ENCODE results near the gene MTNR1A. TPM values are rescaled to one million over a fixed set of nuclear protein-coding genes. Genes with fewer than 3 reads are reported as not detected.
A peak's percentile ranks its signal among the peaks of the same experiment; 100 is the strongest.

MTNR1A gene
- total RNA-seq (not detected), polyA plus RNA-seq (not detected)

- Histone ChIP-seq H3K27ac (ENCODE audit: low read depth, low read length) (no peak within 1 kb of the TSS), H3K4me3 (ENCODE audit: low read length) (no peak within 1 kb of the TSS), H3K9me3 (ENCODE audit: low read length) (no peaks in the 10 kb centered on the region), H3K36me3 (ENCODE audit: insufficient read depth, low read length) (no peaks in the 10 kb centered on the region), H3K4me1 (ENCODE audit: insufficient read depth, low read length) (no peaks in the 10 kb centered on the region), H3K27me3 (ENCODE audit: insufficient read depth, low read length, poor library complexity, severe bottlenecking) (no peaks in the 10 kb centered on the region)
- H3K27me3 Mint-ChIP-seq: peaks cover 5 to 32% of the 10 kb centered on the region in 2 donors
- DNase-seq: no peak
- H3K36me3 Mint-ChIP-seq: no peaks in the 10 kb centered on the region
- H3K4me3 Mint-ChIP-seq: no peak within 1 kb of the TSS
- ChIA-PET CTCF (no interaction called here), POLR2A (no interaction called here)
- H3K4me1 Mint-ChIP-seq: no peaks in the 10 kb centered on the region
- H3K27ac Mint-ChIP-seq: no peak within 1 kb of the TSS
- peaks cover 0 to 3% (median 0%) of the 10 kb centered on the region in 5 donors for H3K9me3 Mint-ChIP-seq
Observed at GRCh38 chr4:186554914-186555827, at the start of gene MTNR1A. TSS of gene MTNR1A (minus strand) at chr4:186555567. CDS start at chr4:186555365, 202 bp downstream.

DNA sequence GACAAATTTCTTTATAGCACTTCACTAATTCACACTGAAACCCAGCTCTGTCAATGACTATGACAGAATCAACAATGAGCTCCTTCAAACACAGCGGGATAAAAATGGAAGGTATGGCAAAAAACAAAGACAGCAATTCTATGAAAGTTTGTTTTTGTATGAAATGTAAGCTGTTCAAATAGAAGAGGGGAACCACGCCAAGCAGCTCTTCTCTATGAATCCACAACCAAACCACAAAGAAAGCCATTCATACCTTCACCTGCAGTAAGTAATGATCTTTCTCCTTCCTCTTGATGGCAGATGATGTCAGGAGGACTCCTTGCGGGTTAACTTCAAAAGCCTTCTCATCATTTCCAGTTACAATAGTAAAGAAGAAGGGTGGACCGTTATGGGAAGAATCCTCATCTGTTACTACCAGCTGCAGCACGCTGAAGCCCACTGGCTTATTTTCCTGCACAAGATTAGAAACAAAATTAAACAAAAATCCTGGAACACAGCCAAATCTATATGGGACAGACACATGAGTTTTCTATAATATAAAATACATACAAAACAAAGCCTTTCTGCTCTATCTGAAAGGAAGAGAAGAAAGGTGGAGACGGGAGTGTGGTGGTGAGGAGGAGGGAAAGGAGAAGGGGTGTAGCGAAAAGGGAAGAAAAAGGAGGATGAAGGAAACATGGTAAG is 48.9 kb upstream of the MTNR1A start:
- ChIA-PET POLR2A (no interaction called here), CTCF (no interaction called here)
- Mint-ChIP-seq H3K27me3 (peaks cover 0 to 2% of the 10 kb centered on the region in 2 donors), H3K4me3 (no peak overlapping the region), H3K27ac (no peak overlapping the region), H3K9me3 (peaks cover 0 to 16% (median 0%) of the 10 kb centered on the region in 5 donors), H3K36me3 (no peaks in the 10 kb centered on the region), H3K4me1 (no peaks in the 10 kb centered on the region)
- Histone ChIP-seq H3K36me3 (ENCODE audit: insufficient read depth, low read length) (no peaks in the 10 kb centered on the region), H3K4me3 (ENCODE audit: low read length) (no peak overlapping the region), H3K27me3 (ENCODE audit: insufficient read depth, low read length, poor library complexity, severe bottlenecking) (no peaks in the 10 kb centered on the region), H3K9me3 (ENCODE audit: low read length) (no peaks in the 10 kb centered on the region), H3K4me1 (ENCODE audit: insufficient read depth, low read length) (no peaks in the 10 kb centered on the region), H3K27ac (ENCODE audit: low read depth, low read length) (no peak overlapping the region)
- DNase-seq: no peak

GRCh38 chr4:186602978-186603377 is 47.6 kb upstream of the MTNR1A start:
- no peaks in the 10 kb centered on the region for H3K36me3 ChIP-seq (ENCODE audit: insufficient read depth, low read length)
- Mint-ChIP-seq H3K36me3 (no peaks in the 10 kb centered on the region), H3K9me3 (peaks cover 0 to 16% (median 0%) of the 10 kb centered on the region in 5 donors), H3K4me1 (no peaks in the 10 kb centered on the region), H3K27ac (no peak overlapping the region), H3K4me3 (no peak overlapping the region), H3K27me3 (peaks cover 0 to 2% of the 10 kb centered on the region in 2 donors)
- POLR2A ChIA-PET: no interaction called here
- H3K27me3 ChIP-seq (ENCODE audit: insufficient read depth, low read length, poor library complexity, severe bottlenecking): no peaks in the 10 kb centered on the region
- CTCF ChIA-PET: no interaction called here
- no peaks in the 10 kb centered on the region for H3K4me1 ChIP-seq (ENCODE audit: insufficient read depth, low read length)
- H3K9me3 ChIP-seq (ENCODE audit: low read length): no peaks in the 10 kb centered on the region
- DNase-seq: no peak
- H3K4me3 ChIP-seq (ENCODE audit: low read length): no peak overlapping the region
- no peak overlapping the region for H3K27ac ChIP-seq (ENCODE audit: low read depth, low read length)

DNA sequence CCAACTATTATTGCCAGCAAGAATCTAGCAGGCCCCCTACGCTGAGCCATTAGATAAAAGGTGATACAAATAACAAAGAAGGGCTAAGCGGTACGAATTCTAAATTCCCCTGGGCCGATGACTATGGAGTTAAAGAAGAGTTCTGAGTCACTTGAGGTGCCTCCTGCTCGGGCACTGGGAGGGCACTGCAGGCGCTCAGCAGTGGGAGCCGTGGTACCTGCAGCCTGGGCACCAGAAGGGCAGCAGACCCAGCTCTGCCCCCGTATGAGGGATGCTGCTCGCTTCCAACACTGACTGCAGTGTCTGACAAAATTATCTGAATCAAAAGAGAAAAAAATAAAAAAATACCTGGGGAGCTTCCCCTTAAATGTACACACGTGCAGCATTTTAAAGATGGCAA is 44.1 kb upstream of the MTNR1A start:
- Mint-ChIP-seq H3K9me3 (peaks cover 0 to 14% (median 0%) of the 10 kb centered on the region in 5 donors), H3K27me3 (peaks cover 0 to 2% of the 10 kb centered on the region in 2 donors), H3K27ac (no peak overlapping the region), H3K4me3 (no peak overlapping the region), H3K36me3 (no peaks in the 10 kb centered on the region), H3K4me1 (no peaks in the 10 kb centered on the region)
- H3K4me1 ChIP-seq (ENCODE audit: insufficient read depth, low read length): no peaks in the 10 kb centered on the region
- ChIA-PET CTCF (interaction anchor here (1.9 kb wide), 1 partner anchor 12 kb away, joined by 6 read pairs; no protein-coding TSS in a partner anchor), POLR2A (no interaction called here)
- no peak for DNase-seq
- H3K9me3 ChIP-seq (ENCODE audit: low read length): no peaks in the 10 kb centered on the region
- H3K27ac ChIP-seq (ENCODE audit: low read depth, low read length): no peak overlapping the region
- H3K36me3 ChIP-seq (ENCODE audit: insufficient read depth, low read length): no peaks in the 10 kb centered on the region
- H3K4me3 ChIP-seq (ENCODE audit: low read length): no peak overlapping the region
- H3K27me3 ChIP-seq (ENCODE audit: insufficient read depth, low read length, poor library complexity, severe bottlenecking): no peaks in the 10 kb centered on the region

DNA sequence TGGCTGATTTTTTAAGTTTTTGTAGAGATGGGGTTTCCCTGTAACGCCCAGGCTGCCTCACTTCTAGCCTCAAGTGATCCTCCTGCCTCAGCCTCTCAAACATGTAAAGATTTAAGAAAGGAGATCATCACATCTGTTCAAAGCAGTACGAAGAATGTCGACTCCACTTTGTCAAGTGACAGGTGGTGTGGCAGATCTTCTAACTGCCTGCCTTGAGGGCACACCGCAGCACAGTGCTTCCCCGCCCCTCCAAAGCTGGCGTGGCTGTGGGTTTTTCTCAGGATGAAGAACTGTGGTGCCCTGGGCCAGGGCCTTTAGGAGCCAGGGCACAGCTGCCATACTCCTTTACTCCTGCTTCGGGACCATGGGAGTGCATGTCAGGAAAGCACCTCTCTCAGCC is 43.3 kb upstream of the MTNR1A start:
- no peaks in the 10 kb centered on the region for H3K9me3 ChIP-seq (ENCODE audit: low read length)
- Mint-ChIP-seq H3K36me3 (no peaks in the 10 kb centered on the region), H3K4me3 (no peak overlapping the region), H3K27me3 (peaks cover 0 to 2% of the 10 kb centered on the region in 2 donors), H3K4me1 (no peaks in the 10 kb centered on the region), H3K9me3 (peaks cover 0 to 6% (median 0%) of the 10 kb centered on the region in 5 donors), H3K27ac (peak overlapping the region in 1 of 8 donors; percentile 8)
- no peaks in the 10 kb centered on the region for H3K4me1 ChIP-seq (ENCODE audit: insufficient read depth, low read length)
- POLR2A ChIA-PET: no interaction called here
- DNase-seq: no peak
- no peak overlapping the region for H3K4me3 ChIP-seq (ENCODE audit: low read length)
- no peaks in the 10 kb centered on the region for H3K27me3 ChIP-seq (ENCODE audit: insufficient read depth, low read length, poor library complexity, severe bottlenecking)
- CTCF ChIA-PET: interaction anchor here (1.9 kb wide), 1 partner anchor 12 kb away, joined by 6 read pairs; no protein-coding TSS in a partner anchor
- H3K36me3 ChIP-seq (ENCODE audit: insufficient read depth, low read length): no peaks in the 10 kb centered on the region
- H3K27ac ChIP-seq (ENCODE audit: low read depth, low read length): no peak overlapping the region

DNA sequence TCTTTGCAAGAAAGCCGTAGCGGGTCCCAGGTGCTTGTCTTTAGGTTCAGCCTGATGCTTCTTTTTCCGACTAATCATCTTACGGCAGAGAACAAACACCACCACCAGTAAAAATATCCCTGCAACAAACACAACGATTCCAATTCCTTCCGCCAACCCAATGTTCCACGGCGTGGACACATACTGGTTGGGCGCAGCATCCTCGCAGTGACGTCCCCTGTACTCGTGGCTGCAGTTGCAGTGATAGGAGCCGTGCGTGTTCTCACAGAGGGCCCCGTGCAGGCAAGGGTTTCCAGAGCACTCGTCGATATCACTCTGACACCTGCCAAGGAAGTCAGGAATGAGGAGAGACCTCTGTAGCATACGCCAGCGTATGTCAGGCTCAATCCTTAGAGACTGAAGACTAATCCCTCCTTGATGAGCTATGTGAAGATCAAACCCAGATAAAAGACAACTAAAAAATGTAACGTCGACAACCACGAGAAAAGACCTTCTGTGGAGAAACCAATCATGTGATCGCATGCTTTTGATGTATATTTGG is 41.6 kb upstream of the MTNR1A start:
- Histone ChIP-seq H3K27me3 (ENCODE audit: insufficient read depth, low read length, poor library complexity, severe bottlenecking) (no peaks in the 10 kb centered on the region), H3K4me1 (ENCODE audit: insufficient read depth, low read length) (no peaks in the 10 kb centered on the region), H3K9me3 (ENCODE audit: low read length) (no peaks in the 10 kb centered on the region), H3K36me3 (ENCODE audit: insufficient read depth, low read length) (no peaks in the 10 kb centered on the region), H3K27ac (ENCODE audit: low read depth, low read length) (no peak overlapping the region), H3K4me3 (ENCODE audit: low read length) (no peak overlapping the region)
- Mint-ChIP-seq H3K4me1 (no peaks in the 10 kb centered on the region), H3K27ac (no peak overlapping the region), H3K36me3 (no peaks in the 10 kb centered on the region), H3K27me3 (no peaks in the 10 kb centered on the region), H3K4me3 (no peak overlapping the region), H3K9me3 (peaks cover 0 to 2% (median 0%) of the 10 kb centered on the region in 5 donors)
- CTCF ChIA-PET: interaction anchor here (1.7 kb wide), 1 partner anchor 10 kb away, joined by 5 read pairs; no protein-coding TSS in a partner anchor
- POLR2A ChIA-PET: no interaction called here
- DNase-seq: no peak

GRCh38 chr4:186596346-186596745 is 41.0 kb upstream of the MTNR1A start:
- Histone ChIP-seq H3K36me3 (ENCODE audit: insufficient read depth, low read length) (no peaks in the 10 kb centered on the region), H3K9me3 (ENCODE audit: low read length) (no peaks in the 10 kb centered on the region), H3K4me1 (ENCODE audit: insufficient read depth, low read length) (no peaks in the 10 kb centered on the region), H3K27me3 (ENCODE audit: insufficient read depth, low read length, poor library complexity, severe bottlenecking) (no peaks in the 10 kb centered on the region), H3K27ac (ENCODE audit: low read depth, low read length) (no peak overlapping the region), H3K4me3 (ENCODE audit: low read length) (no peak overlapping the region)
- ChIA-PET CTCF (interaction anchor here (1.7 kb wide), 1 partner anchor 9 kb away, joined by 5 read pairs; no protein-coding TSS in a partner anchor), POLR2A (no interaction called here)
- no peaks in the 10 kb centered on the region for H3K36me3 Mint-ChIP-seq
- no peaks in the 10 kb centered on the region for H3K27me3 Mint-ChIP-seq
- DNase-seq: no peak
- no peaks in the 10 kb centered on the region for H3K4me1 Mint-ChIP-seq
- no peak overlapping the region for H3K27ac Mint-ChIP-seq
- H3K4me3 Mint-ChIP-seq: no peak overlapping the region
- peaks cover 0 to 2% (median 0%) of the 10 kb centered on the region in 5 donors for H3K9me3 Mint-ChIP-seq

DNA sequence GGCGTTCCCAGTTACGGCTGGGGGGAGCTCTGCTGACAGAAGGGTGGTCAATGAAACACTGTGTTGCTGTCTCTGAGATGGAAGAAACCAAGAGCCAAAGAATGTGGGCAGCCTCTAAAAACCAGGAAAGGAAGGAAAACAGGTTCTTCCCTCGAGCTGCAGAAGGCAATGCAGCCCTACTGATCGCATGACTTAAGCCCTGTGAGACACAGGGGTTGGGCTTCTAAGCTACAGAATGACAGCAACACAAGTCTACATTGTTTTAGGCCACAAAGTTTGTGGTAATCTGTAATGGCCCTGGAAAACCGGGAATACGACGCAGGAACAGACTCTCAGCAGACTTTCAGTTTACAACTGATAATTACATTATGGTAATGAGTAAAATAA is 38.2 kb upstream of the MTNR1A start:
- DNase-seq: no peak
- H3K27ac Mint-ChIP-seq: no peak overlapping the region
- peaks cover 0 to 4% of the 10 kb centered on the region in 2 donors for H3K27me3 Mint-ChIP-seq
- Histone ChIP-seq H3K4me1 (ENCODE audit: insufficient read depth, low read length) (no peaks in the 10 kb centered on the region), H3K27me3 (ENCODE audit: insufficient read depth, low read length, poor library complexity, severe bottlenecking) (no peaks in the 10 kb centered on the region), H3K27ac (ENCODE audit: low read depth, low read length) (no peak overlapping the region), H3K36me3 (ENCODE audit: insufficient read depth, low read length) (no peaks in the 10 kb centered on the region), H3K9me3 (ENCODE audit: low read length) (no peaks in the 10 kb centered on the region), H3K4me3 (ENCODE audit: low read length) (no peak overlapping the region)
- no peaks in the 10 kb centered on the region for H3K9me3 Mint-ChIP-seq
- H3K36me3 Mint-ChIP-seq: no peaks in the 10 kb centered on the region
- H3K4me3 Mint-ChIP-seq: no peak overlapping the region
- no peaks in the 10 kb centered on the region for H3K4me1 Mint-ChIP-seq
- POLR2A ChIA-PET: no interaction called here
- CTCF ChIA-PET: no interaction called here
